Left kidney (tissue), 2 donors: ENCODE data around the gene HUS1B. TPM values are rescaled to one million over a fixed set of nuclear protein-coding genes. Genes with fewer than 3 reads are reported as not detected.

ENCODE experiments used
- DNase-seq: peaks from one replicate; pipeline ENCODE4 v3.0.0-alpha.2; 2013
- polyA plus RNA-seq: library from polyadenylated mRNA; unstranded; fragments of 120-200 nt; gene quantifications from one replicate; pipeline ENCODE4 v1.2.1, GENCODE V29; 2013; ENCODE audit not compliant: insufficient read length

HUS1B gene
- polyA plus RNA-seq, 1 donor, result not detected

GRCh38 chr6:622462-622861 is 34.4 kb downstream of the HUS1B start:
- no peak for DNase-seq

- DNase-seq, result no peak
These were observed 35.0 kb downstream of the HUS1B start for GRCh38 chr6:621931-622330.

- no peak for DNase-seq
These were observed 36.0 kb downstream of the HUS1B start for GRCh38 chr6:620950-621349.

GRCh38 chr6:620166-620565 is 36.7 kb downstream of the HUS1B start:
- DNase-seq, result no peak

- DNase-seq, result no peak
These were observed 39.3 kb downstream of the HUS1B start for GRCh38 chr6:617456-618100.

- DNase-seq, result no peak
These were observed 42.9 kb downstream of the HUS1B start for GRCh38 chr6:613981-614380.

- no peak for DNase-seq
These were observed 45.0 kb downstream of the HUS1B start for GRCh38 chr6:611928-612327.

DNA sequence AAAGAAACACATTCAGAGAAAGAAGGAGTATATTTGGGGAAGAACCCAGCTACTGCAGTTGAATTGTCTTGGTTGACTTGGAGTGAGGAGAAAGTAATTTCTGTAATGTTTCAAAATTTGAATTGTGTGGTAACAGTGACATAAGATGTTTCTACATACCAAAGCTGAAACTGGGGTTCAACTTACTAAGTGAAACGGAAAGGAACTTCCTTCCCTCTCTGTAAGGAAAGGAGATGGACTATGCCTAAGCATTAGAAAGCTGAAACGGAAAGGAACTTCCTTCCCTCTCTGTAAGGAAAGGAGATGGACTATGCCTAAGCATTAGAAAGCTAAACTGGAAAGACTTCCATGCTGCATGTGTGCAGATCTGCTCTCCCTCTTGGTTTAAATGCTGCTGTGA is 46.0 kb downstream of the HUS1B start:
- DNase-seq, result no peak

DNA sequence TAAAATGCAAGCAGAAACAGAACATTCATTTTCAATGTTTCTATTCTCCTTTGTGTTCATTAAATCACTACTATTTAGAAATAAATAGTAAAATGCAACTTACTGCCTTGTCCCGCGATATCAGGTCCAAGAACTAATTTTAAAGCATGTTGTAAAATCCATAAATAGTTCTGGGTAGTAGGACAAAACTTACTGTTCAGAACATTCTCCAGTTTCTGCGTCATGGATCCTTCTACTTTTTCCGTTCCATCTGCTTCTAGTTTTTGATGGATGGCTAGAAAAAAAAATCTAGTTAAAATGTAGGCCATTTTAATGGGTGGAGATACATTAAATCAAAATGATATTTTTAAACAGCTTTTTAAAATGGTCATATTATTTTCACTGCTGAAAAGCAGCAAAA is 47.0 kb downstream of the HUS1B start:
- DNase-seq, result no peak

GRCh38 chr6:606829-607379 is 50.0 kb downstream of the HUS1B start:
- no peak for DNase-seq

Other genes with a start within 250 kb of the HUS1B start
- 24.5 TPM for gene EXOC2, start 36.0 kb upstream of the HUS1B start, polyA plus RNA-seq